Activated CD4-positive, CD25-positive, alpha-beta regulatory T cell (primary cell): ENCODE results near the gene DGUOK.
"Not testable (repeated sequence)": the region's sequence is repeated elsewhere in the genome, so short reads cannot be mapped to it uniquely, and the experiment has no call there.

Experiments
- DNase-seq, 4 experiments: peaks; one replicate each; lab custom pipeline; 2025; lab: John Stamatoyannopoulos, UW

The DGUOK gene

DNA sequence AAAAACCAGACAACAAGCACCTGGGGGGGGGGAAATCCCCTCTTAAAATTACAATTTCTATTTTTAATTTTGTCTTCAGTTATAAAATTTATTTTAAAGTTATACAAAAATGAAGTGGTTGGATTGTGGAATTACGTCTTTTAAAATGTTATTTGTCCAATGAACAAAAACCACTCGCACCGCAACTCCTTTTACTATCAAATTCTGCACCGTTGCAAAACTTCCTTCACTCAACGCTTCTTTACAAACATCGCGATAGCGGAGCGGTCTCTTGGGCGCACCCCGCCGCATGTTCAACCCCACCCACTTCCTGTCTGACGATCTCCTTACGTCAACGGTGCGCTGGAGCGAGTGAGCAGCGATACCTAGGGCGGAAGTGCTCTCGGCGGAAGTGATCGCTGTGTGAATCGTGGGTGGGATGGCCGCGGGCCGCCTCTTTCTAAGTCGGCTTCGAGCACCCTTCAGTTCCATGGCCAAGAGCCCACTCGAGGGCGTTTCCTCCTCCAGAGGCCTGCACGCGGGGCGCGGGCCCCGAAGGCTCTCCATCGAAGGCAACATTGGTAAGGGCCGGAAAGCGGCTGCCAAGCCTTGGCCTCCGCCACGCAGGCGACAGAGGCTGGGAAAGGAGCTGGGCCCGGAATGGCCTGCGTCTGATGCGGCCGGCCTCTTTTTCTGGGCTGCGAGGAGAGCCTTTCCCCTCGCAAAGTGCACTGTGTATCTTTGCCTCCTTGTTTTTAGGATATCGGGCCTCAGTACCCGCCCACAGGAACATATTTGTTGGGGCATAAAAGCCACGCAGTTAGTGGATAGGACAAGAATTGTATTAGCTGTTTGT lies at the start of gene DGUOK:
DGUOK (plus strand) TSS at position 388 of the 835 bp plus-strand sequence; CDS start at position 419, 31 bp downstream.
- DNase-seq = peak; percentile 83 to 94 (median 88)

DNA sequence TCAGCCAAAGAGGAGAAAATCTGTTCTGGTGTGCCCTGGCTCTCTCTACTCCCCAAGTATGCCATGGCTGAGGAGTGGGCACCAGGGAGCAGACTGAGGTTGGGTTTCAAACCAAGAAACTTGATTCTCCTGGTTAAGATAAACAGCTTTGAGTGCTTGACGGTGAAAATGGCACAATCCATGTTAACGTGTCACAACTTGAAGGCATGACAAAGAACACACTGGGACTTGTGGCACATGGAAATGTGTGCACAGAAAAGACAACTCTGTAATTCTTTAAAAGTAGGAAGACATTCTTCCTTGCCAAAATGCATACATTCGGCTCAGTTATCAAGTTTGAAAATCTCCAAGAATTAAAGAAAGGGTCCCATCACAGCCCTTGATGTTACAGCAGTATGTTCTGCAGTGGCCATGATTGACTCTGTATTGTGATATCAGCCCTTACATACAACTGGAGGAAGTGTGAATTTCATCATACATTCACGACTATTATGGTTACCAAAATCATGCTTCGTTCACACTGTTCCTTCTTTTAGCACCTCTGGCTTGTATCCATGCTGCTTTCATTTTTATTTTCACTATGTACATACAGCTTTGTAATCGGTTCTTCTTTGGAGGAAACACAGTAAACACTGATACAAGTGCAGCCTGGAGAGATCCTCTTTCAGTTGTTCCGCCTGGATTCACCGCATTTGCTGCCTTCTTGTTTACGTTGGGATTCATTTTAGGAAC lies 49.4 kb upstream of the DGUOK start:
- no peak for DNase-seq

DNA sequence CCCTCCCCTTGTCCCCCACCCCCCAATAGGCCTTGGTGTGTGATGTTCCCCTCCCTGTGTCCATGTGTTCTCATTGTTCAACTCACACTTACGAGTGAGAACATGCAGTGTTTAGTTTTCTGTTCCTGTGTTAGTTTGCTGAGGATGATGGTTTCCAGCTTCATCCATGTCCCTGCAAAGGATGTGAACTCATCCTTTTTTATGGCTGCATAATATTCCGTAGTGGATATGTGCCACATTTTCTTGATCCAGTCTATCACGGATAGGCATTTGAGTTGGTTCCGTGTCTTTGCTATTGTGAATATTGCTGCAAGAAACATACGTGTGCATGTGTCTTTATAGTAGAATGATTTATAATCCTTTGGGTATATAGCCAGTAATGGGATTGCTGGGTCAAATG lies 48.7 kb upstream of the DGUOK start:
- not testable (repeated sequence) for DNase-seq

DNA sequence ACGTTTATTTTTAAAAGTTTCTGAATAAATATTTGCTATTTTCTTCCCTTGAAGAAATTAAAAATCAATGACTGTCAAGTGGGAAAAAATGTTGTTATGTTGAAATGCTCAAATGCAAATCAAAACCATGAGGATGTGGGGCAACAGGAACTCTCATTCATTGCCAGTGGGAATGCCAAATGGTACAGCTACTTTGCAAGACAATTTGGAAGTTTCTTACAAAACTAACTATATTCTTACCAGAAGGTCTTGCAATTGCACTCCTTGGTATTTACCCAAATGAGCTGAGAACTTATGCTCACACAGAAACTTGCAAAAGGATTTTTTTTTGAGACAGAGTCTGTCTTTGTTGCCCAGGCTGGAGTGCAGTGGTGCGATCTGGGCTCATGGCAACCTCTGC lies 41.3 kb upstream of the DGUOK start:
- DNase-seq = no peak

DNA sequence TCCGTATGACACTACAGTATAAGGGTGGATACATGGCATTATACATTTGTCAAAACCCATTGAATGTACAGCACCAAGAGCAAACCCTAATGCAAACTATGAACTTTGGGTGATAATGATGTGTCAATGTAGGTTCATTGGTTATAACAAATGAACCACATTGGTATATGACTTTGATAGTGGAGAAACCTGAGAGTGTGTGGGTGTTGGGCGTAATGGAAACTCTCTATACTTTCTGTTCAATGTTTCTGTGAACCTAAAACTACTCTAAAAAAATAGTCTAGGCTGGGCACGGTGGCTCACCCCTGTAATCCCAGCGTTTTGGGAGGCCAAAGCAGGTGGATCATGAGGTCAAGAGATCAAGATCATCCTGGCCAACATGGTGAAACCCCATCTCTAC lies 40.3 kb upstream of the DGUOK start:
- DNase-seq = no peak

DNA sequence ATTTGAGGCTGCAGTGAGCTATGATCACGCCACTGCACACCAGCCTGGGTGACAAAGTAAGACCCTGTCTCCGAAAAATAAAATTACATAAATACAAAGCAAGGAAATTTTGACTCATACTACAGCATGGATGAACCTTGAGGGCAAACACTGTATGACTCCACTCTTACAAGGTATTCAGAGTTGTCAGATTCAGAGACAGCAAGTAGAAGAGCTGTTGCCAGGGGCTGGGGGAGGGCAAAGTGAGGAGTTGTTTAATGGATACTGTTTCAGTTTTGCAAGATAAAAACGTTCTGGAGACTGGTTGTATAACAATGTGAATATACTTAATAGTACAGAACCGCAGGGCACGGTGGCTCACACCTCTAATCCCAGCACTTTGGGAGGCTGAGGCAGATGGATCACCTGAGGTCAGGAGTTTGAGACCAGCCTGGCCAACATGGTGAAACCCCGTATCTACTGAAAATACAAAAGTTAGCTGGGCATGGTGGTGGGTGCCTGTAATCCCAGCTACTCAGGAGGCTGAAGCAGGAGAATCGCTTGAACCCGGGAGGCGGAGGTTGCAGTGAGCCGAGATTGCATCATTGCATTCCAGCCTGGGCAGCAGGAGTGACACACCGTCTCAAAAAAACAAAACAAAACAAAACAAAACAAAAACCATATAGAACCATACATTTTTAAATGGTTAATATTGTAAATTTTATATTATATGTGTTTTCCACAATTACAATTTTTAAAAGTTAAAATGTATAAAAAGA lies 38.9 kb upstream of the DGUOK start:
- DNase-seq = not testable (repeated sequence)

DNA sequence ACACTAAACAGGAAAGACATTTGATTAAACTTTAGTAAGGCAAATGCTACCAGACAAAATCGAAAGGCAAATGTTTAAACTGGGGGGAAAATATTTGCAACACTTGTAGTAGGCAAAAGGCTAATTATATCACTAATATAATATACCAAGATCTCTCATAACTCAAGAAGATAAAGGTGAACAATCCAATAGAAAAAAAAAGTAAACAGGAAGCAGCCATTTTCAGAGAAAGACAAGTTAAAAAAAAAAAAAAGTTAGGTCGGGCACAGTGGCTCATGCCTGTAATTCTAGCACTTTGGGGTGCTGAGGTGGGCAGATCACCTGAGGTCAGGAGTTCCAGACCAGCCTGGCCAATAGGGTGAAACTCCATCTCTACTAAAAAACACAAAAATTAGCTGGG lies 38.3 kb upstream of the DGUOK start:
- no peak for DNase-seq

DNA sequence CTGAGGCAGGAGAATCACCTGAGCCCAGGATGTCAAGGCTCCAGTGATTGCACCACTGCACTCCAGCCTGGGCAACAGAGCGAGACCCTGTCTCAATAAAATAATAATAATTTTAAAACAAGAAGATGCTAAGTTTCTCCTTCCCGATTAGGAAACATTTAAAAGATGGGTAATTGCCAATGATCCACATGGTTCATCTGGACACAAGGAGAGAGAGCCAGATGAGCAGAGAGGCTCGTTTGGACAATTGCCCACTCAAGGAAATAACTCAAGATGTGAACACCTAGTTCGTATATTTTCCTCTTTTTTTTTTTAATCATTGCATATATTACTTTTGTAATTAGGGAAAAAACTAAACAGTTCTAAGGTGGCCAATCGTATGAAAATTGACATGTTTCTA lies 37.5 kb upstream of the DGUOK start:
- no peak for DNase-seq

DNA sequence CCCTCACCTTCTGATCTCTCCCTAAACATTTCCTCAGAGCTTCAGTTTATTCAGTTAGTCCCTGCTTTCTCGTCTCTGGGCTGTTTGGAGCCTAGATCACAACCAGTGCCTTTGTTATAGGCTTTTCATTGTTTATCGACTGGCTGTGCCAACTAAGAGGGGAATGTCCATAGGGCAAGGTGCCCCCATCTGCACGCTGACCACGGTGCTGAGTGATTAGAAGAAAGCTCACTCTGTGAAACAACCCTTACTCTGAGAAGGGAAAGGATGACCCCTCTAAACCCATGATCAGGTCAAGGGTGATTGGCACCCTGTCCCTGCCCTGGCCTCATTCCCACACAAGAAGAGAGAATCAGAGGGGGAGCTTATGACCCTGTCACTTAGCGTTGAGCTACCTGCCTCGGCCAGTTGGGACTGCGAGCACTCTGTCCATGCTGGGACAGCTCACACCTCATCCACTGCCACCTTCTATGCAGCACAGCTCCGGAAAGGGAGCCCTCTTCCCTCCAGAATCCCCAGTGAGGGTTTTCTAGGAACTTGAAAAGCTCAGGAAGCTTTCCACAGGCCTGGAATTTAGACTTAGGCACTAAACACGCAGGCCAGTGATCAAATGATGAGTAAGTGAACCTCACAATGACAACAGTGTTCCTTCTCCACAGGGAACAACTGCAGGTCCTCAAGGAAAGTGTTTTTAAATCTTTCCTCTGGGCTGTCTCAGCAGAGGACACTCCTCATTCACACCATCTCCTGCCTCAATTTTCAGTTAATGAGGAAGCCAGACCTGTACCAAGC lies 36.2 kb upstream of the DGUOK start:
- DNase-seq = no peak

DNA sequence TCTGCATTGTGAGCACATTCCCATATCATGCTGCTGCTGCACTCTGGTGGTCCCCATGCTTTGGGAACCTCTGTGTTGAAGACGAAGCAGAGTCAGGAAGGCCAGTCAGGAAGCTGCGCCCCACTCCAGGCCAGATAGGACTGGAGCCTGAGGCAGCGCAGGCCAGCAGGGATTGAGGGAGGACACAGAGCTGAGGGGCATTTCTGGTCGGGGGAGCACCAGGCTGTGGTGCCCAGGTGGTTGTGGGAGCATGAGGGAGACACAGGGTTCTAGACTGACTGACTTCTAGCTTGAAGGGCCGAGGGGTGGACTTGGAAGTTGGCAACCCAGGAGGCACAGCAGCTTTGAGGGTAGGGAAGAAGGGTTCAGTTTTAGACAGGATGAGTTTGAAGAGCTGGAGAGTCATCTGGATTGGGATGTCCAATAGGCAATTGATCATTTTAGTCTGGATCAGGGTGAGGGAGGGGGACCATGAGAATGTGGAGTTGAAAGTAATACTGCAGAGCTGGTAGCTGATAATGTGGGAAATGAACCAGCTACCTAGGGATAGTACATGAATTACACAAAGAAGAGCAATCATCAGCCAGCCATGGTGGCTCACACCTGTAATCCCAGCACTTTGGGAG lies 35.3 kb upstream of the DGUOK start:
- DNase-seq = no peak

DNA sequence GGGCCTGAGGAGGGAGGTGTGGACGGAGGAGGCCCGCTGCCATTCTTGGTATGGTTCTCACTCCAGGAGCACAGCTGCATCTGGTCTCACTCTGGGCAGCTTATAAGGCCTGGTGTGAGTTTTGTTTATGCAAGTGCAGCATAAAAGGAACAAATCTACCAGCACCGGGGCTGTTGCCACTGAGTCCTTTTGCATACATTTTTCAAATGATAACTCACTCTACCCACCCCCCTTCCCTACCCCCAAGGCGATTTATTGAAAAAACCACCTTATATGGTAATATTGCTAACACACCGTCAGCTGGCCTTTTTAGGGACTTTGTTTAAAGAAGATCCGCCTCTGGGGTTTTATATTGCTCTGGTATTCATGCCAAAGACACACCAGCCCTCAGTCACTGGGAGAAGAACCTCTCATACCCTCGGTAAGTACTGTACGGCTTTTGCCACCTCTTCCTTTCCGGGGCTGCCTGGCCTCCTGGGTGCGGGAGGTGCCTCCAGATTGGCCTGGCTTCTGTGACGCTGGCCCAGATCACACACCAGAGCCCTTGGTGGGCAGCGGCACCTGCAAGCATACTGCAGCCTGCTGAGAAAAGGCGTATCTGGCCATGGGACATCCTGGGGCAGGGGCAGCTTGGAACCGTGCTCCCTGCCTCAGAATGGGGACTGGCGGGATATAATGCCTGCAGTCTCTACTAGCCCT lies 33.9 kb upstream of the DGUOK start, which contains the start of gene ACTG2:
ACTG2 (plus strand) TSS at position 378 of the 699 bp plus-strand sequence. CDS start 8,304 bp downstream, outside the sequence.
- no peak for DNase-seq

DNA sequence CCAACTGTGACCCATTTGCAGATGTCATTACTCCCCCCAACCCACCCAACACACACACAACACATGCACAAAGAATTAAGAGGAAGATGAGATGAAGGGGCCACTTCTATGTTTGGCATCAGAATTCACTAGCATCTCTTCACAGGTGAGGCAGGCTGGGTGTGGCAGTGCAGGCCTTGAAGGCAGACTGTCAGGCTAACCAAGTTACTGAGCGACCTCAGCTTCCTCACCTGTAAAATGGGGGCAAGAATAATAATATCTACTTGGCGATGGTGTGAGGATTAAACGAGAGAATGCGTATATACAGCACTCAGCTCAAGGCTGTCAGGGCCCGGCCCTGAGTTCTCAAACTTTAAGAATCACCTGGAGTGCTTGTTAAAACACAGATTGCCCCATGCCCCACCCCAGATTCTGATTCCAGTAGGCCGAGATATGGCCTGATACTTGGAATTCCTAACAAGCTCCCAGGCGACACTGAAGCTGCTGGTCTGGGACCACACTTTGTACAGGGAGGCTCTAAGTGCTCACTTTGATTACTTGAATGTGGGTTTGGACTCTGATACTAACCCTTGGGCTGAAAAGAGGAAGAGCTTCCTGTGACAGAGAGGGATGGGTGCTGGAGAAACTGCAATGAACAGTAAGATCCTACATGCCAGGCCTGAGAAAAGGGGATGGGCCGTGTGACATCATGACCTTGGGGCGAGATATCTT lies 32.8 kb upstream of the DGUOK start:
- DNase-seq = no peak

DNA sequence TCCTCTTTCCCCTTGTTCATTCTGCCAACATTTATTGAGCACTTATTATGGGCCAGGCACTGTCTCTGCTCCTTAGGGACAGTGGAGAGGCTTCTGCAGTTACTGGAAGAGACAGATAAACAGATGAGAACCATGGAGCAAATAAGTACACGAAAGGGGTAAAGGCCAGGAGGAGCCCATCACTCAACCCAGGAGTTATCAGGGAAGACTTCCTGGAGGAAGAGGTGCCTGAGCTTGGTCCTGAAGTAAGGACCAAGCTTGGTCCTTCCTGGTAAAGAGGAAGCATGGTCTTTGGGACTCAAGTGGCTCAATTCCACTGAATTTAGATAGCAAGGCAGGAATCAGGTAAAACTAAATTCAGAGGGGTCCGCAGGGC lies 32.2 kb upstream of the DGUOK start:
- no peak for DNase-seq

DNA sequence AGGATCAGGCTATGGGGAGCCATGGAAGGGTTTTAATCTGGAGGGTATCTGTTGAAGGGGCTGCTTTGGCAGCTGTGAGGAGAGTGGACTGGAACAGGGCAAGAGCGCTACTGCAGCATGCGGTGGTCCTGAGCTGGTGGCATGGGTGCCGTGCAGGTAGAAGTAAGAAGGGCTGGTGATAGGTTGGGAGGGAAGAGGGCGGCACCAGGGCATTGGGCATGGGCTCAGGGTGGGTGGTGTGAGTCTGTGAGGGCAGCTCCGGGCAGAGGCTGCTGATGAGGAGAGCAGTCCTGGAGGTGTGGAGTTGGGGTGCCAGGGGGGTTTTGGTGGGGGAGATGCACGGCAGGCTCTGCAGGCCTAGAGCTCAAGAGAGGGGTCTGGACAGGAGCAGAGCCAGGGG lies 31.8 kb upstream of the DGUOK start:
- no peak for DNase-seq

DNA sequence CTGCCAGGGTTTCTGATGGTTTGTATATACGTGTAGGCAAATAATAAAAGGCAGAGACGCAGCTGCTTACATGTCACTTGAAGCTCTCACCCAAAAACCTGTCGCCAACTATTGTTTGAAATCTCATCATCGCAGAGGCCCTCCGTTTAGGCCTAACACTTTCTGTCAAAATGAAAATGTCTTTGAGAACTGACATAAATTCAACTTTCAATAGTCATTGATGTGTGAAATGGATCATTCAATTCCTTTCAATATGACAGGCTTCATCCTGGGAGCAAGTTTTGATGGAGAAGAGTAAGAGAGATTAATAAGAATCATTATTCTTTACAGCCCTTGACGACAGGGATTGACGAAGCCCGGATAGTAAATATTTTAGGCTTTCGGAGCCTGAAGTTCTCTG lies 31.2 kb upstream of the DGUOK start:
- no peak for DNase-seq

DNA sequence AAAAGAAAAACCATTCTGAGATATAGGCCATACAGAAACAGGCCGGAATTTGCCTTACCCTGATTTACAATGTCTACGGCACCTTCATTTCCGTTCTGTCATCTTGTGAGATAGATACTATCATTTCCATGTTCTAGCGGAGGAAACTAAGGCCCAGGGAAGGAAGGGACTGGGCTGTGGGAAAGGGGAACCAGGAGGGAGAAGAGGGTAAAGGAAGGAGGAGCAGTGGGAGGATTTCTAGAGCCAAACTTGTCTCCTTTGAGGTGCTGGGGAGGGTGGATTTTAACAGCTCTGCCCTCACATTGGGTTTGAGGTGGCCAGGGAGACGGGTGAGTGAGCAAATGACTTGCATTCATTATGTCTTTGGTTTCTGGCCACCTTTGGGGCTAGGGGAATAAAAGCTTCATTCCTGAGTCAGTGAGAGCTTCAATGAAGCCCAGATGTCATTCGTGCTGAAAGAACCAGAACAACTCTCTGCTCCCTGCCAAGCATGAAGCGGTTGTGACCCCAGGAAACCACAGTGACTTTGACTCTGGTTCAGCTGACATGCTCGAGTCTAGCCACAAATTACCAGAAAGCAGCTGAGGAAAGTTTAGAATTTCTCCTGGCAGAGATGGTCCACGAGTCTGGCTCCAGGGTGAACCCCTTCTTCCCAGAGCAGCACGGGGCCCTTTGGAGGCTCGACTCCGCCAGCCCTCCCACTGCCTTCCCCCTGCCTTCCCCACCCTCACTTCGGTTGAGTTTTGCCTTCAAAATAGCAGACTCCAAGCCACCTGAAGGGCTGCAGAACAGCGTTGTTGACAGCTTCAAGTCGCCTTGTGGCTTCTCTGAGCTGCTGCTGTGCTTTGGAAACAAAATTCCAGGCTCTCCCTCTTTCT lies 30.1 kb upstream of the DGUOK start:
- no peak for DNase-seq

DNA sequence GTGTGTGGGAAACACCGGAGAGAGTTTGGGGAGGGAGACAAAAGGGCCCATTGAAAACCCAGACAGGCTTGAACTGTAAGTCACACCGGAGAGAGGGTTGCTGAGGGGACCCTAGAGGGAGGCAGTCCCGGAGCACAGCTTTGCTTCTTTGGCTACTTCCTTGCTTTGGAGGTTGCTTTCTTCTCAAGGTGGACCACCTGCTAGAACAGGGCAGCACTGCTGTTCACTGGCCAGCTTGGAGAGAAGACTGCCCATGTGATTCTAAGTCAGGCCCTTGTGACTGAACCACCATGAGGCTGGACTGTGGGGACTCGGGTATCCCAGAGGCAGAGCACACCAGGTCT lies 29.5 kb upstream of the DGUOK start:
- DNase-seq = no peak

DNA sequence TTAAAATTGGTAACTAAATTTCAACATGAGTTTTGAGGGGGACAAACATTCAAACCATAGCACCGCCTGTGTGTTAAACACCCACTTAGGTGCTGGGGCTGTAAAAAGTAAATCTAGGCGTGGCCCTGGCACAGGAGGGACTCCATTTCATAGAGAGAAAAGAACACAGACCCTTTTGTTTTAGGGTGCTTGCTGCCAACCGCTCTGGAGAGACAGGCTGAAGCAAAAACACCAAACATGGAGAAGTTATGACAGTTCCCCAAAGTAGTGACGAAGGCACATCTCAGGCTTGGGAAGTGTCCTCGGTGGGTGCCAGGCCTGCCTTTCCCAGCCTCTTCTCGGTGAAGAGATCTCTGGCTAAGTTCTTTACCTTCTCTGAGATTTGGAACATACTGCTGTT lies 28.7 kb upstream of the DGUOK start:
- no peak for DNase-seq

DNA sequence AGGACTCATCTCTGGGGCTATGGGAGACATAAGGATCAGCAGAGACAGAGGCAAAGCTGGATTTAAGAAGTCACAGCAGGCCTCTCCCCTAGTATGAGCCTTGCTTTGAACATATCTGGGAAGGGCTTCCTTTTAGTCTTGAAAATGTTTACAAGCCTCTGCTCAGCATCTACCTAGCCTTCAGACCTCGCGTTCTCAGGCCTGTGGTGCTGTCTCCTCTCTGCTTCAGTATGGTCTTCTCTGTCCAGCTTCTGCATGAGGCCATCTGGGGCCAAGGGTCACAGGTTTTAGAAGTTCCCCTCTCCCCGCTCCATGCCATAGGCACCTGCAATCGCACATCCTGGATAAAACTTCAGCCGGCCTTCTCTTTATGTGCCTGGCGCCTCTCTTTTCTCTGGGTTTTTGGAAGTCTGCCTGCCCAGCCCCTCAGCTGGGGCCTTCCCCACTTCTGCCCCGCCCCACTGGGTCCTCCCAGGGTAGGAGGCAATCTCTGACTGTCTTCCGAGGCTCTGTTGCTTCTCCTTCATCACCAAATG lies 26.8 kb upstream of the DGUOK start:
- no peak for DNase-seq
